Fibroblast of skin of back (primary cell): ENCODE data around the gene TNFAIP8.

ENCODE experiments used
- DNase-seq: peaks from one replicate; pipeline ENCODE4 v3.0.0-alpha.2; 2013

TNFAIP8 gene

DNA sequence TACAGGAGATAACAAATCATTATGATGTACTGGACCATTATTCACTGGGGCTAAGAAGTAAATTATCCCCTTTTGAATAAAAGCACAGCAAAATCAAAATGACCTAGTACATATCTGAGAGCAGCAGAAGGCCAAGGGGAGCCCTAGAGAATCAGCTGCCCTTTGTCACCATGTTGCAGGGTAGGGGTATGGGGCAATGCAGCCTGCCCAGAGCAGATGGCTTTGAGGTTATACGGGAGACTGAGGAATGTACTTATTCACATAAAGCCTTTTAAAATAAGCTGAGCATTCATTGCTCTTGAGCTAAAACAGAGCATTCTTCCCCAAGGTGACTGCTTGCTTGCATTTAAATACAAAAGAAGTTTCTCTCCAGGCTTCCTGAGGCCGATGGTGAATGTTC lies 2.6 kb upstream of the TNFAIP8 start:
- DNase-seq = no peak

DNA sequence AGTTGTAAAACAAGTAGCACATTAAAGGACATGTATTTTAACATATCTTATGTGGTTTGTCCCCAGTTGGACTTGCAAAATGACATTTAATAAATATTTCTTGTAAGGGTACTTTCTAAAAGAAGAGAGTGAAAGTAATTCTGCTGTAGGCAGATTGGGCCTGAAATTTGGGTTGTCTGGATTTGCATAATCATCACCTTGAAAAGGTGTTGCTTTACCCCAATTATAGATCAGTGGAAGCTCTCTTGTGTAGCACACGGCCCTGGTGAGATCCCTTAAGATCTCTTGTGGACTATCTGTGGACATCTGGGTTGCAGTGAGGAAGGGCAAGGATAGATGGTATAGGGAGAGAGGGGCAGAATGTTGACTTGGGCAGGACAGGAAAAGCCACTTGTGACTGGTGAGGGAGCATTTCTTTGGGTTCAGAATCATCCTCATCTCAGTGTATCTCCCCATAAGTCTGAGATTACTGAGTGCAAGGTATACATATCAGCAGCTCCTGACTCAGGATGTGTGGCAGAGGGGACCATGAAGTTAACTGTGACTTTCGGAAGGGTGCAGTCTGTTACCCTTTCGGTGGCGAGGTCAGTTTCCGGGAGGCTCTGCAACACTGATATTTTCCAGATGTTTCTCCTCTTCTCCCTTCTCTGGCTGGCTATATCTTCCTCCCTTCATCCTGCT lies 2.0 kb upstream of the TNFAIP8 start:
- no peak for DNase-seq

DNA sequence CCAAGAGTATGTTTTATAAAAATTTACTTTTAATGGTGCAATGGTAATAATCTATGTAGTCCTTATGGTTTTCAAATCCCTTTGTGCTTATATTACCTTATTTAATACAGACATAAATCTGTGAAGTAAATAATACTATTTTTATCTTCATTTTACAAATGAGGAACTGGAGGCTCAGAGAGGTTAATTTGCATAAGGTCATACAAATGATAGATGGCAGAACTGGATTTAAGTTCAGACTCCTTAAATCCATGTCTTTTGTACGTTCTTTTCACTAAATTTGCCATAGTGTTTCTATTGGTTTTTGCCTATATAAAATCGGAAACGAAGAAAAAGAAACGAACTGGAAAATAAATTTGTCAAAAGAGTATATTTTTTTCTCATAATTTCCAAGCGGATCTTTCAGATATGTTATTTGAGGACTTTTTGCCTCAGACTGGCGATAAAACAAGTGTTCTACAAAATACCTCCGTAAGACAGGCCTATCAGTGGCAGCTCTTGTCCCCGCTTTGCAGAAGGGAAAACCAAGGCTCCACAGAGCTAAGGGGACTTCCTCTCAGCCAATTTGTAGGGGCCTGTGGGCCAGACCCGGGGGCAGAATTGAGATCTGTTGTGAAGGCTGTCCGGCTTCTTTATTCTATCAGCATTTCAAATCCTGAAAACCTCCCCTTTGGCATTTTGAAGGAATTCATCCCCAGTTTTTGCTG lies 1.1 kb upstream of the TNFAIP8 start:
- no peak for DNase-seq

DNA sequence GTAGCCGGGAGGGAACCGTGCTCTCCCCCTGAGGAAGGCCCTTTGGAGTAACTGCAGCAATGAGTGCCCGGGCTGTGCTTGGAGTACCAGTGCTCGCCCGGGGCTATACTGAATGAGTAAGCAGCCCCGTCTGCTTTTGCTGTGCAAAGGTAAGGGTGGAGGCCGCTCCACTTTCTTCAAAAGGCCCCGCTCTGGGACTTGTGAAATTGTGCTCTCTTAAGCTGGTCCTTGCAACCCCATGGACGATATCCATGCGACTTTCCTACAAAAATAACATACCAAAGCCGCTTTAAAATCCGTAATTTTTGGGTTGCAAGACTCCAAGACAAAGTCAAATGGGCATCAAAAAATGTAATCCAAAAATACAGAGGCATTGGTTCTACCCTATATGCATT lies 578 bp upstream of the TNFAIP8 start:
- no peak for DNase-seq

DNA sequence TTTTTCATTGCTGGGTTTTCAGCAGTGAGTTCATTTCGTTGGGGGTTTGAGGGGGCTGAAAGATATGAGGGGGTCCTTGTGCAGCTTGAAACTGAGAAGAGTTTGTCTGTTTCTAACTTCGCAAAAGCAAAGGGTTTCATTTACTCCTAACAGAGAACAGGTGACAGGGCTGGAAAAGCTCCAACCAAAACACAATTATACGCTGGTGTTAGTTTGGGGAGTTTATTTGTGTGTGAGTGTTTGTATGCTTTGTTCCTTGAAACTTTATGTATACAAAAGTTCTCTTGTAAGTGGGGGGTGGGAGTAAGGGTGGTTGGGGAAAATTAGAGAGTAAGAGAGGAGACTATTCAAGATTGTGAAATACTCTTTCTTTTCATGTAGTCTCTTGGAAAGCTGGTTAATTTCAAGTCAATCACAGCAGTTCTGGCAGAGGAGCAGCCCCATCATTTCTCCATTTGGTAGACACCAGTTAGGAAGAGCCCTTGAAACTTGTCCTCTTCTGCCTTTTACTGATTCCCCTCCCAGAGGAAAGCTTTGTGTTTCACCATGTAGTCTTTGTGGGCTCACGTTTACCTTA lies 881 bp downstream of the TNFAIP8 start:
- DNase-seq = no peak

DNA sequence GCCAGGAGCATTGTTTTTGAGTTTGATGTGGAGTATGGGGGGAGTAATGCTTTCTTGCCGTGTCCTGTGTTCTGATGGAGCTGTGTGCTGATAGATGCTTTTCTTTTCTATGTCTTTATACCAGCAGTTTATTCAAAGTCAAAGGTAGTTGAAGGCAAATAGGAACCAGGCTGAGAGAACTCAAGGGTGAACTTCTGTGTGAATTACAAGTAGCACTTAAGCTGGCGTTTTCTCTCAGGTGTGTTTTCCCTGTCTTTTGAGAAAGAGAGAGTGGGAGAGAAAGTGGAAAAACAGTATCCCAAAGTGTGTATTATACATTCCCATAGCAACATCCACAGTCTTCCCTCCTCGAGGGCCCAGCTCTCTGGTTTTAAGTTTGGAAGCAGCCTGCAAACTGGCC lies 1.5 kb downstream of the TNFAIP8 start:
- no peak for DNase-seq

DNA sequence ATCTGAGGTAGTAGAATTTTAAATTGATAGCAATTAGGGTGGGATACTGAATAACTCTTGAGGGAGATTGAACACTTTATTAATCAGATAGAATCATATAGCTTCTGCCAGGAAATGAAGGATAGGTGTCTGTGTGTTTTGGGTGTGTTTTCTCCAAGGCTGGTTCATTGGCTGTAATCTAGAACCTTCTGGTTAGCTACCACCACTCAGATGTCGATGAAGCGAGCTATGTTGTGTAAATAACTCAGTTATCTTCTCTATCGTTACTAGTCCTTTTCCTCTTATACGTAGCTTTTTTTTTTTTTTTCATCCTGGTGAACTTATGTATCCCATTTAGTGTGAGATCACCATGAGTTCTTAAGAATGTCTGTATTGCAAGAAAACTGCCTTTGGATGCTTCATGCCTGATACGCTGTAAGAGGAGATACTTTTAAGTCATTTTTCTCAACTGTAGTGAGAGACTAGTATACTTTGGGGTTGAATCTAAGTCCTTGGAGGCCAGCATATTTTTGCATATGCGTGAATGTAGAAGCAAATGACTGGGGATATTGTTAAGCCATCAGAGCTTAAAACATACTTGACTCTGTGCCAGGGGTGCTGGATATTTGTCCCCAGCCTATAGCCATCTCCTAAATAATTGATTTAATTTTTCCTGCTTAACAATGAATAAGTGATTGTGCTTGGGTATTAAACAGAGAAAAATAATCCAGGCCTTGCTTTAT lies 2.1 kb downstream of the TNFAIP8 start:
- DNase-seq = no peak

DNA sequence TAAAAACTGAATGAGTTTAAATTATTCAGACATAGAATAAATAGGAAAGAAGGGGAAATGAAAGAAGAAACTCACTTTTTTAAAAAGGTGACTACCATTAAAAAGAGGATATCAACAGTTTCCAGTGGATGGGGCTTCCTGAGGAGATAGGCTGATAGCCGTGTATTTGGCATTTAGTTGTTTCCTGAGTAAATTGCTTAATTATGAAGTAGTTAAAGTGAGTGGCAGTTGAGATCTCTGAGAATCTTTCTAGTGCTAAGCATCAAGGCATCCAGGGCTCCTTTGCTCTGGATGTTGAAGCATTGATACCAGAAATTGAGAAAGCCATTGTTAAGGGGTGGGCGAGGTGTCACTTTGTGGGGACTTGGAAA lies 2.7 kb downstream of the TNFAIP8 start:
- no peak for DNase-seq

DNA sequence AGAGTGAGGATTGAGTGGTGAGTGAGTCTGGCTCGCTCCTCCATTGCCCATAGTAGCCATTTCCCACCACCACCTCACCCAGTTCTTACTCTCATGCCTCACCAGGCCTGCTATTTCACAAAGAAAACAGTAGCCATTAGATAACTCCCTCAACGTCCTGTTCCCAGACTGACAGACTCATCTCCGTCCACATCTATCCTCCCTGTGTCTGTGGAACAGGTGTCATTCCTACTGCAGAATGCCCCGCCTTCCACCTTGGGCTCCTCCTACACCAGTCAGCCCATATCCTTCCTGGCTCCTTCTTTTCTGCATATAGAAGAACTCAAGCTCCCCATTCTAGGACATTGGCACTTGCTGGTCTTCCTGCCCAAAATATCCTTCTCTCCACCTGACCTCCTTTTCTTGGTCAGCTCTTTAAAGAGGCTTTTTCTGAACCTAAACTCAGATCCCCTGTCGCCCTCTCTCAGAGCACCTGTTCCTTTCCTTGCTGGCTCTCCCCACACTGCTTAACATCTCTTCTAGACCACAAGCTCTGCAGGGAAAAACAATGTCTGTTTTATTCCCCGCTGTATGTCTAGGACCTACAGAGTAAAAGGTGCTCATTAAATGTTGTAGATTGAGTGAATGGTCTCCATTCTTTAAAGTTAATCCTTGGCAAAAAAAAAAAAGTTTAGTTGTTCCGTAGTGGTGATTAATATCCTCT lies 3.2 kb downstream of the TNFAIP8 start:
- no peak for DNase-seq

DNA sequence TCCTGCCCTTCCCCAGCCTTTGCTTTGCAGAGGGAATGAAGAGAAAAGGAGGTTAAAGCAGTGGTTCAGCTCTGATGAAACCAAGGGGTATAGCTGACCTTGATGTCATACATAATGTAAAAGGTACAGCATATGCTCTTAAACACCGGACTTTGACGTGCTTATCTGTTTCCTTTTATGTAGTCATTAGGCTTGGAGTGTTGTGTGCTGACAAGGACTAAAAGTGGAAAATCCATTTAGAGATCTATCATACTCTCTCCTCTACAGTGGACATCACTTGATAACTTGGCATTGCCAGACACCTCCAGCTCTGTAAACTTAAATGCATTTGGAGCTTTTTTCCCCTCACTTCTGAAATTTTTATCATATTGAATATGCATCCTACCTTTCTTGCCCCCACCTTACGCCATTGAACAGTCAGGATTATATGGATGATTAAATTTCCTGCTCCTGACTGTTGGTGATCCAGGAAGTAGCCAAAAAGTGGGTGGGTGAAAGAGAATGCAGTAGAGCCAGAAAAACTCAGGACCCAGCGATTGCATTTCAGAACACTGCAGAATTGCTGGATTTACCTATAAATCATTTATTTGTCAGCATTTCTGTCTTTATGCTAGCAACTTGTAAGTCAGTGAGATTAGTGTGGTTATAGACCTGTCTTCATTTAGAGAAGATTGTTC lies 4.1 kb downstream of the TNFAIP8 start:
- no peak for DNase-seq

DNA sequence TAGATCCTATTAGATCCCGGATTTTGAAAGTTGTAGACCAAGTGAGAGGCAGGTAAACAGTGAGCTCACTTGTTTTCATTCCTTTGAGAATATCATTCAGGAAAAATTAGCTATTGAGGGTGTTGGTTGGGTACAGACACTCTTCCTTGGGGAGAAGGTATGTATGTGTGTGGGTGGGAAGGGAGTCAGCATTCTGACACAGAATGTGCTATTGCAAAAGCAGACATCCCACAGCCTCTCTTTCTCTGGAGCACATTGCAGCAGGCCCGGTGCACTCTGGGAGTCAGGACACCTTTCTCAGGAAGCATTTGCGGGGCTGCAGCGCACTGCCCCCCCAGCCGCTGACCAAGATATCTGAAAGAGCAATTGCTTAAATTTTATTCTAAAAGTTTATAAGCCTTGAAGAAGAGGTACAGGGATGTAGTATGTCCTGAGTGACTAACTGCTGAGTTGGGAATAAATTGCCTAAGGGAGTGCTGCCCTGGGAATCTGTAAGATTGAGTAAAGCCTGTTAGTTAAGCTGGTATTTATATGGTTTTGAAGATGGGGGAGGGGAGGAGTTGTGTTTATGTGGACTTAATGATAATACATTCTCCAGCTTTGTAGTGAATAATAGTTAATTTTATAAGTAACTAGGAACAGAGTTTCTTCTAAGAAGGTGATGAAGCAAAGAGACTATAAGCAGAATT lies 5.2 kb downstream of the TNFAIP8 start:
- no peak for DNase-seq

DNA sequence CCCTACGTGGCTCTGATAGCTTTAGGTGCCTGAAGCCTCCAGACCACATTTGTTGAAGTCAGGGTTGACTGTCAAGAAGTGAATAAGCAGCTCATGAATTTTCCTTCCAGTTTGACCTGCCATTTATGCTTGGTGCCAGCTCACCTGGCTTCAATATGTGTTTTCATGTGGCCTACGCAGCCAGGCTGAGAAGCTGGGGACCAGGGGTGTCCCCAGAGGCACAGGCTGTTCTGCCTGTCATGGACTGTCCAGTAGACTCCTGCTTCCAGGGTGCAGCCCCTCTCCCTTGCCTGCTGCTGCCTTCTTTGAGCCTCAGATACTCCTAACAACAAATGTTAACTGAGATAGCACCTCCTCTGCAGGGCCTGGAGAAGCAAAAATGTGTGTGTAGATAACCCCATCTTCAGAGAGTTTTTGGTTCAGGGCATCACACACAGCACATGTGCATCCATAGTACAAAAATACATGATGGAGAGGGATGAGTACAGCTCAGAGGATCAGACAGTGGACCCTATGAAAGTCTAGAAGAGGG lies 5.8 kb downstream of the TNFAIP8 start:
- DNase-seq = no peak

DNA sequence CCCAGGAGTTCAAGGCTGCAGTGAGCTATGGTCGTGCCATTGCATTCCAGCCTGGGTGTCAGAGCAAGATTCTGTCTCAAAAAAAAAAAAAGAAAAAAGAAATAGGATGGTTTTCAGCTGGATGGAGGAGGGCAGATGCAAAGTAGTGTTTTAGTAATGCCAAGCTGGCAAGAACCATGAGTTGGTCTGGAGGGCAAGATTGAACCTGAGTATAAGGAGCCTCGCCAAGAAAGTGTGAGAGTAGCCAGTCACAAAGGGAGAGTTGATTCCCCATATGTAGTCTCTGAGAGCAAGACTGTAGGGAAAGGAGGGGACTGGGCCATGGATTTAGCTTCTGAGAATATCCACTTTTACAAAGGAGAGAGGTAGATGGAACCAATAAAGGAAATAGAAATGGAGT lies 6.9 kb downstream of the TNFAIP8 start:
- DNase-seq = no peak

DNA sequence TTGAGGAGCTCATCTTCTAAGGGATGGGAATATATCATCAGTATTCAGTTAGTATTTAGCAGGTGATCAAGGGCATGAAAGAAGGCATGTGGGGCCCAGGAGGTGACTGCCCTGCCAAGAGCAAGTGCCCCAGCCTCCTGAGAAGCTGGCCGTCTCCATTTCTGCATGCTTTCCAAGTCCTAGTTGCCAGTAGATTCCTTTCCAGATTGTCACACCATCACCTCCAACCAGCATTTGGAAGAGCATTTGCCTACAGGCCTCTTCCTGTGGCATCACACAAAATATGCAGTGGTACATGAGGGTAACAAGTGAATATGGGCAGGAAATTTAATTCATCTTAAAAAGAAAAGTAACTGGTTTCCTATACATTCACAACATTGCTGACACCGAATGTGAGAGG lies 7.5 kb downstream of the TNFAIP8 start:
- DNase-seq = no peak

DNA sequence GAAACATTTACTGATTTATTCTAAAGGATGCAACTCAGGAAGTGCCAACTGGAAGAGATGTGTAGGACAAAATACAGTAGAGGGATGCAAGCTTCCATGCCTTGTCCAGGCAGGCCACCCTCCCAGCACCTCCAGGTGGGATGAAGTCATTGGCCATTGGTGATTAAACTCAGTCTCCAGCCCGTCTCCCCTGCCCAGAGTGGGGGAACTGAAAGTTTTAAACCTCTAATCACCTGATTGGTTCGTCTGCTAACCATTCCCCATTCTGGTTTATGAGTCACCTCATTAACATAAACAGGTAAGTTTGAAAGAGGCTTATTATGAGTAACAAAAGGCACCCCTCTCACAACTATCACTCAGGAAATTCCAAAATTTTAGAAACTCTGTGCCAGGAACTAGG lies 8.1 kb downstream of the TNFAIP8 start:
- no peak for DNase-seq

DNA sequence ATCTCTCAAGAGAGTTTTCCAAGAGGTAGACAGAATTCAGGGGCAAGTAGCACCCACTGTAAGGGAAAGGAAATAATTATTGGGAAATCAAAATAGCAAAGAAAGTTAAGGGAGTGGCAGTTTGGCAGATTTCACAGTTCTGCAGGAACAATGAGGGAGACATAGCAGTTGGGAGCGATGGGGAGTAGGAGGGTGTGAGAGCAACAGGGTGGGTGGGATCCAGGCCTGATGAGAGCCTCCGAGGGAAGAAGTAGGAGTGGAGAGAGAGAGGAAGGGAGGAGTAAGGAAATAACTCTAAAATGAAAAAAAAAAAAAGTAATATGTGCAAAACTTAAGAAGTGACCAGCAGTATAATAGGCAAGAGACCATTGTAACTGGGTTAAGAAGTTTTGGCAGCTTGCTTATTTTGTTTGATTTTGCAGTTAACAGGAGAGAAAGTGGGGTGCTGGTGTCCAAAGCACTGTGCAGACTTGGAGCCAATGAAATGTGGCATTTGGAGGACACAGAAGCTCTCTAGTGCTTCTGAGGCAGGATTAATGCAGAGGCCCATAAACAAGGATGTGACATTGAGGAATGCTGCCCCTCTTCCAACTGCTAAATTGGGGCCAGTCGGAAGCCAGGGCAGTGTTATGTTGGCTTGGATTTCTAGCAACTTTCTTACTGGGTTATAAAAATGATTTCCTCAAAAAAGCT lies 10.2 kb downstream of the TNFAIP8 start:
- DNase-seq = no peak

DNA sequence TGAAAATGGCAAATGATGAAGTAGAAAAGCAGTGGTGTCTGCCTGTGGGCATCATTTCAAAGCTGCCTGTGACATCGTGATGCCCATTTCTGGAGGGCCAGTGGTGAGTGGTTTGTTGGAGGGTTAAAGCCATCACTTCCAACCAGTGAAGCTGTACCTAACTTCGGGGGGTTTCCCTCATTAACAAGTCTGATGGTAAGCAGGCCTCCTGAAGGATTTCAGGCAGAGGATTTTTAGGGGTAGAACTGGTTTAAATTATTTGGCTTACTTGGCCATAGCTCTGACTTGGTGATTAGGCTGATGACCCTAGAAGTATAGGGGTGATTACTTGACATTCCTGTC lies 10.7 kb downstream of the TNFAIP8 start:
- DNase-seq = no peak

DNA sequence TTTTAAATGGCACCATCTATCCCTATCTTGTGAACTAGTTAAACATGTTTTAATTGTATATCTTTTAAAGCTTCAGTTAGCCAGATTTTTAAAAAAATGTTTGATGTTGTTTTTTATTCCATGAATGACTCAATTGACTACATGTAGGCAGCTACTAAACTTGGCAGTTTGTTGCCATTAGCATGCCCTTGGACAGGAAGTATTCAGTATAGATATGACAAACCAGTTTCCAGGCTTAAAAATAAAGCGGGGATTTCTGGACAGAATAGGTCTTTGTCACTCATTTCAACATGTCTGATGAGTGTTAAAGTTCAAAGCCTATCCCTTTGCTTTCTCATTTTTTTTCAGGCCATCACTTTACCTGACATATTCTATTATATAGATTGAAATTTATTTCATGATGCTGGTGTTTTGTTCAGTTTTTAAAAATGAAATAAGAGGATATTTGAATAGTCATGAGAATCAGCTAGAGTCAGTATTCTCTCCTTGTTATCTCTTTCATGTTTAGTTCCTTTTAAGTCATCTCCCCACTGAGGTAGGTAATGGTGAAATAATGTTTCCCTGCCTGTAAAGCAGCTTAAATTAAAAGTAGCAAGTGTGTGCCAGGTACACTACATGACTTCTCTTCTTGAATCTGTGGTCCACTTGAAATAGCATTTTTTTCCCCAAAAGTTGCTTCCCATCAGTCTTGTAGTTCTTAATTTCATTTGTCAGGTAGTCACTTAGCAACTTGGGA lies 11.9 kb downstream of the TNFAIP8 start:
- DNase-seq = peak; percentile 64

DNA sequence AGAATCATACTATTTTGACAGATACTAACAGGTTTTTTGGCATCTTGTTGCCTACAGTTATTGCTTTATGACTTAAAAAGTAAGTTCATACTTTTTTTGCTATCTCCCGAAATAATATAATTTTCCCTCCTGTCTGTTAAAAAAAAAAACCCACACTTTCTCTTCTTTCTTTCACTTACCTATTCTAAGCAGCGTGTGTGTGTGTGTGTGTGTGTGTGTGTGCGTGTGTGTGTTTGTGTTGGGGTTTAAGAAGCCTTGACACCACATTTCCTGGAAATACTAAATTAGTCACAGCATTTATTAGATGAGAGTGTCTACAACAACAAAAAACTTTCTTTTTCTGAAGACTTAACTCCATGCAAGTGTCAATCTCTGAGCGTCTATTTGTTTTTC lies 12.4 kb downstream of the TNFAIP8 start:
- no peak for DNase-seq

DNA sequence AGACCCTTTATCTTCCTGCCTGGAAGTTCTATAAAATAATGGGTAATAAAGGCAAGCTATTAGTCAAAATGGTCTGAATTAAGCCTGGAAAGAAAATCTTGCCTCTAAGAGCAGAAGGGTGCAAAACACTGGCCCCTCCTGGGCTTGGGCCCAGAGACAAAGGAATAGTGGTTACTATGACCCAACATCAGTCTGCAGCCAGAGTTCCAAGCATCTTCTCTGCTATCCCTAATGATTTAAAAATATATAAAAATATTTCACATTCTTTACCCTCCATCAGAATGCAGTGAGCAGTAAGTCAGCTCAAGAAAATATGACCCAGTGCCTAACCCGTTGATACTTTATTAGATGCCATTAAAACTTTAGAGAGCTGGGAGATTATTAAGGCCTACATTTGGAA lies 14.7 kb downstream of the TNFAIP8 start:
- DNase-seq = peak; percentile 57
